Thoracic aorta (tissue), 2 donors: ENCODE measurements around the gene ELAVL2. TPM values are rescaled to one million over a fixed set of nuclear protein-coding genes. Genes with fewer than 3 reads are reported as not detected.

Experiments
- ATAC-seq: fragments of 150-250 bp; one replicate; pipeline ENCODE4 v1.8.0; 2017; ENCODE audit warnings: low read depth; ENCODE audit not compliant: insufficient number of reproducible peaks, low FRiP score
- DNase-seq: peaks from one replicate; pipeline ENCODE4 v3.0.0-alpha.2; 2020; ENCODE audit warnings: low spot score
- H3K27ac ChIP-seq, 2 donors: fragments of 200-600 bp; sonication (generic); 1 replicate in 1 of 2; 2 replicates in 1 of 2; pipeline ENCODE4 v1.5.1; 2016; ENCODE audit warnings: mild to moderate bottlenecking in 2 of 2, moderate library complexity in 2 of 2
- H3K27me3 ChIP-seq: fragments of 200-600 bp; sonication (generic); replicated peaks from 2 replicates; pipeline ENCODE4 v1.6.0; 2016; ENCODE audit warnings: mild to moderate bottlenecking; ENCODE audit not compliant: insufficient read depth
- H3K36me3 ChIP-seq: fragments of 200-600 bp; sonication (generic); one replicate; pipeline ENCODE4 v1.5.1; 2016
- H3K4me1 ChIP-seq, 2 donors: fragments of 200-600 bp; sonication (generic); 1 replicate in 1 of 2; 2 replicates in 1 of 2; pipeline versions ENCODE4 v1.5.1 to v1.6.0; 2016; ENCODE audit warnings: low read depth in 2 of 2, mild to moderate bottlenecking in 1 of 2; ENCODE audit not compliant: control insufficient read depth in 1 of 2
- H3K4me3 ChIP-seq: fragments of 200-600 bp; sonication (generic); 2 replicates; pipeline ENCODE4 v1.5.1; 2016; ENCODE audit warnings: mild to moderate bottlenecking
- H3K9me3 ChIP-seq: fragments of 200-600 bp; sonication (generic); 2 replicates; pipeline ENCODE4 v1.5.1; 2016
- CTCF ChIP-seq: fragments of 200-600 bp; sonication (generic); IDR thresholded peaks from one replicate; pipeline ENCODE4 v1.5.1; 2019; ENCODE audit warnings: antibody characterized with exemption
- total RNA-seq, 2 donors: library from RNA; depleted of rRNA; stranded (reverse); fragments of >200 nt; gene quantifications; one replicate each; pipeline versions ENCODE4 v1.1.0 to v1.2.3, GENCODE V29; 2016

The ELAVL2 gene
- total RNA-seq, 2 donors from 2014 or later: not detected

DNA sequence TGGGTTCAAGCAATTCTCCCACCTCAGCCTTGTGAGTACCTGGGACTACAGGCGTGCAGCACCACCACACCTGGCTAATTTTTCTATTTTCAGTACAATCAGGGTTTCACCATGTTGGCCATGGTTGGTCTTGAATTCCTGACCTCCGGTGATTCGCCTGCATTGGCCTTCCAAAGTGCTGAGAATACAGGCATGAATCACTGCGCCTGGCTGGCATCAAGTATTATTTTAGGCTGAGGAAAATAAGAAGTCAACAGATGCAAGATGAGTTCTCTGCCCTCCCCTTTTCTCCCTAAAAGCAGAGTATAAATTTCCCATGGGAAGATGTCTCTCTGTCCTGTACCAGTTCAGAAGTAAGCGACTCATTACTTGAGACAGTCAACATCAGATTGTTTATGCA lies 71.5 kb downstream of the ELAVL2 start:
- Histone ChIP-seq H3K4me3 (no peak overlapping the region), H3K4me1 (no peaks in the 10 kb centered on the region), H3K27ac (no peak overlapping the region), H3K27me3 (no peaks in the 10 kb centered on the region), H3K9me3 (no peaks in the 10 kb centered on the region), H3K36me3 (no peaks in the 10 kb centered on the region)
- DNase-seq (no peak), ATAC-seq (no peak)
- TF ChIP-seq CTCF: no peak

DNA sequence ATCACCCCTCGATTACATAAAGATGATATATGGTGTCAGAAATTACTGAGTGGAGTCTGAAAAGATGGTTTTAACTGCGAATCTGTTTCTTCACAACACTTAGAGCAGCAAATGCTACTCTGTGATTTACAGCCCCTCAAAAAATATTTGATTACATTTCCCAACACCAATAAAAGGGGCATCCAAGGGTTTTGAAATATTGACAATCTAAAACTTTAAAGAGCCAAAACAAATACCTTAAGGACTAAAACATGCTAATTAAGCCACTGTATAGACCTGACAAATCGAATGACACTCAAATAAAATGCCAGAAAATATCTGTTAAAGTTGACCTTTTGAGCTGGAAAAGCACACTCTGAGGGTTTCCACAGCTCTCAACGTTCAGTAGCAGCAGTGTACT lies 73.2 kb downstream of the ELAVL2 start:
- TF ChIP-seq CTCF: no peak
- no peak overlapping the region for H3K4me3 ChIP-seq
- no peaks in the 10 kb centered on the region for H3K4me1 ChIP-seq
- H3K27ac ChIP-seq: no peak overlapping the region
- no peaks in the 10 kb centered on the region for H3K9me3 ChIP-seq
- ATAC-seq (no peak), DNase-seq (no peak)
- H3K27me3 ChIP-seq: no peaks in the 10 kb centered on the region
- H3K36me3 ChIP-seq: no peaks in the 10 kb centered on the region

- H3K27me3 ChIP-seq: no peaks in the 10 kb centered on the region
- ATAC-seq: no peak
- no peak overlapping the region for H3K4me3 ChIP-seq
- no peak for TF ChIP-seq CTCF
- H3K9me3 ChIP-seq: no peaks in the 10 kb centered on the region
- no peak for DNase-seq
- no peak overlapping the region for H3K27ac ChIP-seq
- H3K36me3 ChIP-seq: no peaks in the 10 kb centered on the region
- H3K4me1 ChIP-seq: no peaks in the 10 kb centered on the region
These were observed 74.4 kb downstream of the ELAVL2 start for GRCh38 chr9:23751633-23752032.

GRCh38 chr9:23750808-23751207 lies 75.2 kb downstream of the ELAVL2 start:
- no peak overlapping the region for H3K4me3 ChIP-seq
- ATAC-seq: no peak
- no peaks in the 10 kb centered on the region for H3K9me3 ChIP-seq
- no peak for DNase-seq
- no peaks in the 10 kb centered on the region for H3K4me1 ChIP-seq
- H3K27ac ChIP-seq: no peak overlapping the region
- no peak for TF ChIP-seq CTCF
- H3K36me3 ChIP-seq: no peaks in the 10 kb centered on the region
- H3K27me3 ChIP-seq: no peaks in the 10 kb centered on the region

DNA sequence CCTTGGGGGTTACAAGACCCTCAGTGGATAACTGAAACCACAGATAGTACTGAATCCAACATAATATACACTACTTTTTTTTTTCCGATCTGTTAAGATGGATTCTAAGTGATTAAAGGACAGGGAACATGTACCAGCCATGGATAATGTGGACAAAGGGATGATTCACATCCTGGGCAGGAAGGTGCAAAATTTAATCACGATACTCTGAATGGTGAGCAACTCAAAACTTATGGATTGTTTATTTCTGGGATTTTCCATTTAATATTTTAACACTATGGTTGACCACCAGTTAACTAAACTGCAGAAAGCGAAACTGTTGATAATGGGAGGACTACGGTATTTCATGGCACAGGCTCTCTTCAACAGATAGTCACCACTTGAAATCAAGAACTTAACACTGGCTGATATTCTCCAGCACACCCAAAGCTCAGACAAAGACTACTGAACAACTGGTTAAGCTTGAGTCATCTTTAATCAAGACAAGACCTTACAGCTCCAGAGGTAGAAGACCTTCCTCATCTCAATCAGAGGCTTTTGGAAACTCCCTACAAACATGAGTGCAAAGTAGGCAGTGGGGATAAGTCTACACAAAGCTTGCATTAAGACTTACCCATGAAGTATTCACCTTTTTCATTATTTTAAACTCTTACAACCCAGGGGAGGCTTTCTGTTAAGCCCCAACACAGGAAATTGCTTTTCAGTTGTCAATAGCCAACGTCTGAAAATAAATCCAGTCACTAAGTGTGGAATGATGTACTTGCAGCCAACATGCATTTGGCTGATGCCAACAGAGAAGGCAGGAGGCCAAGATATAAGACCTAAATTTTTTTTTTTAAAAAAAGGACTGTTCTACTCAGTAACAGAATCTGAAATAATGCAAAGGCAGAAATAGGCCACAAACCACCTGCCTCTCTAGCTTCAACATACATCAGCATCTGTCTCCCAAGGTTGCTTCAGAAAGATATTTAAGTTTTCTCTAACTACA lies 78.7 kb downstream of the ELAVL2 start:
- Histone ChIP-seq H3K4me3 (no peak overlapping the region), H3K36me3 (no peaks in the 10 kb centered on the region)
- no peak for ATAC-seq

More for the DNA sequence above, 78.7 kb downstream of the ELAVL2 start:
- H3K4me1 ChIP-seq: no peaks in the 10 kb centered on the region
- H3K27ac ChIP-seq: no peak overlapping the region
- no peaks in the 10 kb centered on the region for H3K9me3 ChIP-seq
- no peak for TF ChIP-seq CTCF
- no peak for DNase-seq
- no peaks in the 10 kb centered on the region for H3K27me3 ChIP-seq
